HEK293 (cell line): ENCODE data around the gene CENPP.

Experiments
- CTCF ChIA-PET: fragments of 350-600 bp; formaldehyde crosslinking; extraction: SDS; loops from one replicate; lab custom pipeline; 2021; ENCODE audit warnings: antibody characterized with exemption; lab: Yijun Ruan, JAX
- POLR2A ChIA-PET: fragments of 300-600 bp; formaldehyde crosslinking; extraction: SDS; loops from one replicate; lab custom pipeline; 2020; ENCODE audit warnings: antibody characterized with exemption, inconsistent platforms; lab: Yijun Ruan, JAX
- H3K27ac ChIP-seq: fragments of 200-500 bp; sonication (Bioruptor generic); 2 replicates; pipeline ENCODE4 v1.5.1; 2014; ENCODE audit warnings: low read depth, low read length, control low read depth, inconsistent platforms; ENCODE audit errors: extremely low read depth
- H3K36me3 ChIP-seq, 2 experiments: fragments of 200-500 bp in 1 of 2; sonication (Bioruptor generic) in 1 of 2; 1 replicate in 1 of 2; 2 replicates in 1 of 2; pipeline ENCODE4 v1.5.1; 2014 to 2017; ENCODE audit warnings: inconsistent platforms in 2 of 2, low read length in 2 of 2; ENCODE audit not compliant: control insufficient read depth in 2 of 2, insufficient read depth in 1 of 2
- H3K4me1 ChIP-seq: fragments of 200-500 bp; sonication (Bioruptor generic); 2 replicates; pipeline ENCODE4 v1.5.1; 2014; ENCODE audit warnings: mild to moderate bottlenecking, low read length, inconsistent platforms; ENCODE audit not compliant: control insufficient read depth, insufficient read depth
- H3K4me3 ChIP-seq: 2 replicates; pipeline ENCODE4 v1.5.1; 2011; ENCODE audit warnings: low read depth, mild to moderate bottlenecking, control low read depth, low read length, moderate library complexity
- H3K9me3 ChIP-seq: fragments of 200-500 bp; sonication (Bioruptor generic); 2 replicates; pipeline ENCODE4 v1.5.1; 2014; ENCODE audit warnings: low read depth, low read length, inconsistent platforms; ENCODE audit not compliant: control insufficient read depth, insufficient read depth
- KLF16 ChIP-seq: fragments of 450-650 bp; formaldehyde crosslinking; IDR thresholded peaks from 2 replicates; pipeline ENCODE4 v1.5.1; 2017; ENCODE audit warnings: missing biosample characterization, missing genetic modification characterization
- TSHZ1 ChIP-seq: fragments of 450-650 bp; formaldehyde crosslinking; IDR thresholded peaks from 2 replicates; pipeline ENCODE4 v1.5.1; 2016; ENCODE audit warnings: missing biosample characterization, missing genetic modification characterization, borderline replicate concordance
- ZBTB6 ChIP-seq: fragments of 450-650 bp; formaldehyde crosslinking; IDR thresholded peaks from 2 replicates; pipeline ENCODE4 v1.5.1; 2017; ENCODE audit warnings: missing biosample characterization, missing genetic modification characterization
- ZNF16 ChIP-seq: fragments of 450-650 bp; formaldehyde crosslinking; IDR thresholded peaks from 2 replicates; pipeline ENCODE4 v1.5.1; 2016; ENCODE audit warnings: low read depth, missing biosample characterization, missing genetic modification characterization
- ZNF175 ChIP-seq: fragments of 450-650 bp; formaldehyde crosslinking; IDR thresholded peaks from 2 replicates; pipeline ENCODE4 v1.5.1; 2016; ENCODE audit warnings: missing biosample characterization, missing genetic modification characterization
- ZNF184 ChIP-seq: fragments of 450-650 bp; IDR thresholded peaks from 2 replicates; pipeline ENCODE4 v1.5.1; 2018; ENCODE audit warnings: missing biosample characterization, mild to moderate bottlenecking, missing genetic modification characterization
- ZNF202 ChIP-seq: fragments of 450-650 bp; formaldehyde crosslinking; IDR thresholded peaks from 2 replicates; pipeline ENCODE4 v1.5.1; 2016; ENCODE audit warnings: missing biosample characterization, missing genetic modification characterization, borderline replicate concordance
- ZNF211 ChIP-seq: fragments of 450-650 bp; formaldehyde crosslinking; IDR thresholded peaks from 2 replicates; pipeline ENCODE4 v1.5.1; 2016; ENCODE audit warnings: low read depth, missing biosample characterization, missing genetic modification characterization
- ZNF221 ChIP-seq: fragments of 450-650 bp; formaldehyde crosslinking; IDR thresholded peaks from 2 replicates; pipeline ENCODE4 v1.5.1; 2017; ENCODE audit warnings: missing biosample characterization, missing genetic modification characterization, borderline replicate concordance
- ZNF473 ChIP-seq: fragments of 450-650 bp; formaldehyde crosslinking; IDR thresholded peaks from 2 replicates; pipeline ENCODE4 v1.5.1; 2017; ENCODE audit warnings: missing biosample characterization, missing genetic modification characterization
- ZNF654 ChIP-seq: fragments of 450-650 bp; formaldehyde crosslinking; IDR thresholded peaks from 2 replicates; pipeline ENCODE4 v1.5.1; 2016; ENCODE audit warnings: low read depth, missing biosample characterization, missing genetic modification characterization
- ZNF664 ChIP-seq: fragments of 450-650 bp; formaldehyde crosslinking; IDR thresholded peaks from 2 replicates; pipeline ENCODE4 v1.5.1; 2016; ENCODE audit warnings: missing biosample characterization, missing genetic modification characterization
- ZNF747 ChIP-seq: fragments of 450-650 bp; formaldehyde crosslinking; IDR thresholded peaks from 2 replicates; pipeline ENCODE4 v1.5.1; 2016; ENCODE audit warnings: missing biosample characterization, missing genetic modification characterization
- ZNF776 ChIP-seq: fragments of 450-650 bp; formaldehyde crosslinking; IDR thresholded peaks from 2 replicates; pipeline ENCODE4 v1.5.0; 2017; ENCODE audit warnings: missing biosample characterization, missing genetic modification characterization, borderline replicate concordance
- ZNF843 ChIP-seq: fragments of 450-650 bp; formaldehyde crosslinking; IDR thresholded peaks from 2 replicates; pipeline ENCODE4 v1.5.1; 2016; ENCODE audit warnings: missing biosample characterization, missing genetic modification characterization
- TF ChIP-seq, protein P1 (sequence below): fragments of 450-650 bp; IDR thresholded peaks from 2 replicates; pipeline ENCODE4 v1.5.1; 2018; ENCODE audit warnings: missing biosample characterization, missing genetic modification characterization
- TF ChIP-seq, protein P2 (sequence below): fragments of 450-650 bp; formaldehyde crosslinking; IDR thresholded peaks from 2 replicates; pipeline ENCODE4 v1.5.1; 2016; ENCODE audit warnings: missing biosample characterization, missing genetic modification characterization
- TF ChIP-seq, protein P3 (sequence below): fragments of 450-650 bp; formaldehyde crosslinking; IDR thresholded peaks from 2 replicates; pipeline ENCODE4 v1.5.1; 2017; ENCODE audit warnings: missing biosample characterization, mild to moderate bottlenecking, missing genetic modification characterization, moderate library complexity
- TF ChIP-seq, protein P4 (sequence below): fragments of 450-650 bp; formaldehyde crosslinking; IDR thresholded peaks from 2 replicates; pipeline ENCODE4 v1.5.1; 2016; ENCODE audit warnings: missing biosample characterization, missing genetic modification characterization
- TF ChIP-seq, protein P5 (sequence below): sonication (generic); formaldehyde crosslinking; IDR thresholded peaks from 2 replicates; pipeline ENCODE4 v1.8.1; 2022; ENCODE audit warnings: mild to moderate bottlenecking, moderate library complexity, missing genetic modification reagents

Gene CENPP

GRCh38 chr9:92474587-92474986 is 148.8 kb downstream of the CENPP start:
- H3K36me3 ChIP-seq = no peaks in the 10 kb centered on the region
- no peaks in the 10 kb centered on the region for H3K9me3 ChIP-seq
- no peak overlapping the region for H3K27ac ChIP-seq
- POLR2A ChIA-PET = no interaction called here
- no peak for TF ChIP-seq ZNF184 (tag by site-specific recombination)
- TF ChIP-seq, protein P1, sequence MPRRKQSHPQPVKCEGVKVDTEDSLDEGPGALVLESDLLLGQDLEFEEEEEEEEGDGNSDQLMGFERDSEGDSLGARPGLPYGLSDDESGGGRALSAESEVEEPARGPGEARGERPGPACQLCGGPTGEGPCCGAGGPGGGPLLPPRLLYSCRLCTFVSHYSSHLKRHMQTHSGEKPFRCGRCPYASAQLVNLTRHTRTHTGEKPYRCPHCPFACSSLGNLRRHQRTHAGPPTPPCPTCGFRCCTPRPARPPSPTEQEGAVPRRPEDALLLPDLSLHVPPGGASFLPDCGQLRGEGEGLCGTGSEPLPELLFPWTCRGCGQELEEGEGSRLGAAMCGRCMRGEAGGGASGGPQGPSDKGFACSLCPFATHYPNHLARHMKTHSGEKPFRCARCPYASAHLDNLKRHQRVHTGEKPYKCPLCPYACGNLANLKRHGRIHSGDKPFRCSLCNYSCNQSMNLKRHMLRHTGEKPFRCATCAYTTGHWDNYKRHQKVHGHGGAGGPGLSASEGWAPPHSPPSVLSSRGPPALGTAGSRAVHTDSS = peak; percentile 97
- H3K4me1 ChIP-seq = no peaks in the 10 kb centered on the region
- no peak overlapping the region for H3K4me3 ChIP-seq
- CTCF ChIA-PET = no interaction called here

DNA sequence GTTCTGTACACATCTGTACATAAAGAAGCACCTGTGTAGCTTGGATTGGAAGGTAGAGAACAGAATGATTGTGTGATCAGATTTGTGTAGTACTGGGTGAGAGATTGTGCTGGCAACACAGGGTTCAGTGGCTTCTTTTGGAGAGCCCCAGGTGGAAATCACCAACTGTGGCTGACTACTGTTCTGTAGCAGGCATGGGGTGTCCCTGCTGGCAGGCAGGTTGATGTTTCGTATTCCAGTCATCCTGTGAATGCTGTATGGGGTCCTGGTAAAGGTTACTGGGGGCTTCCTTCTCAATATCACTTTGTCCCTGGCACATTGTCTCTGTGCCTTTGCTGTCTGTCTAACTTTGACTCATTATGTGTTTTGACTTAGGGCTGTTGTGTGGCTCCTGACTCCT is 151.2 kb downstream of the CENPP start:
- Histone ChIP-seq H3K36me3 (no peaks in the 10 kb centered on the region), H3K4me1 (no peaks in the 10 kb centered on the region), H3K4me3 (no peak overlapping the region), H3K27ac (no peak overlapping the region), H3K9me3 (no peaks in the 10 kb centered on the region)
- CTCF ChIA-PET = interaction anchor here (0.6 to 0.7 kb wide), 2 partner anchors 11 to 24 kb away, joined by 3 read pairs; no protein-coding TSS in a partner anchor
- POLR2A ChIA-PET = no interaction called here
- TF ChIP-seq ZNF175 (tag by site-specific recombination) (no peak), ZNF747 (no peak), ZNF664 (no peak), ZNF776 (tag by site-specific recombination) (no peak), ZNF843 (tag by site-specific recombination) (no peak)
- TF ChIP-seq, protein P2, sequence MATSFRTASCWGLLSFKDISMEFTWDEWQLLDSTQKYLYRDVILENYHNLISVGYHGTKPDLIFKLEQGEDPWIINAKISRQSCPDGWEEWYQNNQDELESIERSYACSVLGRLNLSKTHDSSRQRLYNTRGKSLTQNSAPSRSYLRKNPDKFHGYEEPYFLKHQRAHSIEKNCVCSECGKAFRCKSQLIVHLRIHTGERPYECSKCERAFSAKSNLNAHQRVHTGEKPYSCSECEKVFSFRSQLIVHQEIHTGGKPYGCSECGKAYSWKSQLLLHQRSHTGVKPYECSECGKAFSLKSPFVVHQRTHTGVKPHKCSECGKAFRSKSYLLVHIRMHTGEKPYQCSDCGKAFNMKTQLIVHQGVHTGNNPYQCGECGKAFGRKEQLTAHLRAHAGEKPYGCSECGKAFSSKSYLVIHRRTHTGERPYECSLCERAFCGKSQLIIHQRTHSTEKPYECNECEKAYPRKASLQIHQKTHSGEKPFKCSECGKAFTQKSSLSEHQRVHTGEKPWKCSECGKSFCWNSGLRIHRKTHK (tag by site-specific recombination) = no peak
- TF ChIP-seq, protein P3, sequence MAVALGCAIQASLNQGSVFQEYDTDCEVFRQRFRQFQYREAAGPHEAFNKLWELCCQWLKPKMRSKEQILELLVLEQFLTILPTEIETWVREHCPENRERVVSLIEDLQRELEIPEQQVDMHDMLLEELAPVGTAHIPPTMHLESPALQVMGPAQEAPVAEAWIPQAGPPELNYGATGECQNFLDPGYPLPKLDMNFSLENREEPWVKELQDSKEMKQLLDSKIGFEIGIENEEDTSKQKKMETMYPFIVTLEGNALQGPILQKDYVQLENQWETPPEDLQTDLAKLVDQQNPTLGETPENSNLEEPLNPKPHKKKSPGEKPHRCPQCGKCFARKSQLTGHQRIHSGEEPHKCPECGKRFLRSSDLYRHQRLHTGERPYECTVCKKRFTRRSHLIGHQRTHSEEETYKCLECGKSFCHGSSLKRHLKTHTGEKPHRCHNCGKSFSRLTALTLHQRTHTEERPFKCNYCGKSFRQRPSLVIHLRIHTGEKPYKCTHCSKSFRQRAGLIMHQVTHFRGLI (tag by site-specific recombination) = no peak

DNA sequence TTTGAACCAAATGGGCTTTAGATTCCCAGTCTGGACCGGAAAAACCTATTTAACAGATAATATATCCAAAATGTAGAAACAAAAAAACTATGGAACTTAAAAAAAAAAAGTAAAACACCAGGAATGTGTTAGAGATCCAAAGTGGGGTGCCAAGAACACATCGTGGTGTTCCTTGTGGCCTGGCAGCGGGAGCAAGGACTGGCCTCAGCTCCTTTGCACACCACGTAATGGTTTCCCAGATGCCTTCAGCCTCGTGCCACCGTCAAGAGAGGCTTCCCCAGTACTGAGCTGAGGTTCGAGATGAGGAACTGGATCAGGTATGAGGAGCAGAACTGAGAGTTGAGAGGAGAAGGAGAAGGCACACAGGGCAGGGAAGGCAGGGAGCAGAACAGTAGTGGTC is 153.0 kb downstream of the CENPP start:
- ChIA-PET CTCF (no interaction called here), POLR2A (no interaction called here)
- H3K4me3 ChIP-seq = no peak overlapping the region
- no peaks in the 10 kb centered on the region for H3K9me3 ChIP-seq
- H3K4me1 ChIP-seq = no peaks in the 10 kb centered on the region
- H3K27ac ChIP-seq = no peak overlapping the region
- H3K36me3 ChIP-seq = no peaks in the 10 kb centered on the region
- TF ChIP-seq ZNF16 (no peak), ZNF654 (tag by site-specific recombination) (no peak), TSHZ1 (tag by site-specific recombination) (no peak), ZNF202 (tag by site-specific recombination) (no peak), ZNF211 (tag by site-specific recombination) (no peak), ZNF221 (no peak), ZBTB6 (no peak), KLF16 (tag by site-specific recombination) (no peak), ZNF473 (tag by site-specific recombination) (no peak)
- TF ChIP-seq, protein P4, sequence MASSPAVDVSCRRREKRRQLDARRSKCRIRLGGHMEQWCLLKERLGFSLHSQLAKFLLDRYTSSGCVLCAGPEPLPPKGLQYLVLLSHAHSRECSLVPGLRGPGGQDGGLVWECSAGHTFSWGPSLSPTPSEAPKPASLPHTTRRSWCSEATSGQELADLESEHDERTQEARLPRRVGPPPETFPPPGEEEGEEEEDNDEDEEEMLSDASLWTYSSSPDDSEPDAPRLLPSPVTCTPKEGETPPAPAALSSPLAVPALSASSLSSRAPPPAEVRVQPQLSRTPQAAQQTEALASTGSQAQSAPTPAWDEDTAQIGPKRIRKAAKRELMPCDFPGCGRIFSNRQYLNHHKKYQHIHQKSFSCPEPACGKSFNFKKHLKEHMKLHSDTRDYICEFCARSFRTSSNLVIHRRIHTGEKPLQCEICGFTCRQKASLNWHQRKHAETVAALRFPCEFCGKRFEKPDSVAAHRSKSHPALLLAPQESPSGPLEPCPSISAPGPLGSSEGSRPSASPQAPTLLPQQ (tag by site-specific recombination) = no peak
- TF ChIP-seq, protein P5, sequence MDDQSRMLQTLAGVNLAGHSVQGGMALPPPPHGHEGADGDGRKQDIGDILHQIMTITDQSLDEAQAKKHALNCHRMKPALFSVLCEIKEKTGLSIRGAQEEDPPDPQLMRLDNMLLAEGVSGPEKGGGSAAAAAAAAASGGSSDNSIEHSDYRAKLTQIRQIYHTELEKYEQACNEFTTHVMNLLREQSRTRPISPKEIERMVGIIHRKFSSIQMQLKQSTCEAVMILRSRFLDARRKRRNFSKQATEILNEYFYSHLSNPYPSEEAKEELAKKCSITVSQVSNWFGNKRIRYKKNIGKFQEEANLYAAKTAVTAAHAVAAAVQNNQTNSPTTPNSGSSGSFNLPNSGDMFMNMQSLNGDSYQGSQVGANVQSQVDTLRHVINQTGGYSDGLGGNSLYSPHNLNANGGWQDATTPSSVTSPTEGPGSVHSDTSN = no peak
